Left lobe of liver (tissue), 2 donors: ENCODE results near the gene BRSK2. TPM values are rescaled to one million over a fixed set of nuclear protein-coding genes. Genes with fewer than 3 reads are reported as not detected.
"Not testable (repeated sequence)": the region's sequence is repeated elsewhere in the genome, so short reads cannot be mapped to it uniquely, and the experiment has no call there.

Source experiments
- ATAC-seq: fragments of 200-7000 bp; cut with Tn5 transposase; one replicate; pipeline ENCODE4 v1.9.1; 2020; ENCODE audit warnings: mild to moderate bottlenecking, moderate library complexity
- DNase-seq: peaks from one replicate; pipeline ENCODE4 v3.0.0-alpha.2; 2020; ENCODE audit warnings: low spot score
- total RNA-seq: library from RNA; stranded (reverse); gene quantifications from one replicate; pipeline ENCODE4 v1.2.1, GENCODE V29; 2021
- donor health status: DM: no; HTN: no; CAD: no; lungs with moderate emphysema.
- donor health status: DM: no; HTN: yes; CAD: no.

Gene BRSK2
- total RNA-seq, 1 donor from 2014 or later: 0.18 TPM

DNA sequence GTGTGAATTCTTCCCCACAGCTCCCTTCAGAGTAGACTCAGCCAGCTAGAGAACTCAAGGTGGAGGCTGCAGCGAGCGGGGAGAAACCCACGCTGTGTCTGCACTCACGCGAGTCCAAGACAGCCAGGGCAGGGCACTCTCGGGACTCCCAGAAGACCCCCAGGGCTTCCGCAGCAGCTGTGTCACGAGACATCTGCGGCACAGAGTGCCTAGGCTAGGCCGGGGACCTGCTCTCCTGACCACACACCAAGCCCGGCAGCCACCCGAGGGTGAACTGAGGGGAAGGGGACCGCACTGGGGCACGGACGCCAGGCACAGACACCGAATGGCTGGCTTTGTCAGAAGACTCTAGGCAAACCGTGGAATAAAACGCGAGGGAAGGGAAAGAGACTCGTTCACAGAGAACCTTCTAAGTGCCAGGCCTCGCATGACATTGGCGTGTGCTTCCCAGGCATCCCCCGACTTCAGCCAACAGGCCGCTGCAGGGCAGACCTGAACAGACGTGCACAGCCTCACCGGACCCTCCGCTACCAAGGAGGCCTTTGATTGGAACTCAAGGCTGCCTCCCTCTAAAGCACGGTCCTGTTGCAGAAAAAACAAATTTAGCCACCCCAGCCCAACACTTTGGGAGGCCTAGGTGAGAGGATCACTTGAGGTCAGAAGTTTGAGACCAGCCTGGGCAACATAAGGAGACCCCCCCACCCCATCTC, 115.0 kb downstream of the BRSK2 start:
- ATAC-seq: no peak
- DNase-seq: no peak

DNA sequence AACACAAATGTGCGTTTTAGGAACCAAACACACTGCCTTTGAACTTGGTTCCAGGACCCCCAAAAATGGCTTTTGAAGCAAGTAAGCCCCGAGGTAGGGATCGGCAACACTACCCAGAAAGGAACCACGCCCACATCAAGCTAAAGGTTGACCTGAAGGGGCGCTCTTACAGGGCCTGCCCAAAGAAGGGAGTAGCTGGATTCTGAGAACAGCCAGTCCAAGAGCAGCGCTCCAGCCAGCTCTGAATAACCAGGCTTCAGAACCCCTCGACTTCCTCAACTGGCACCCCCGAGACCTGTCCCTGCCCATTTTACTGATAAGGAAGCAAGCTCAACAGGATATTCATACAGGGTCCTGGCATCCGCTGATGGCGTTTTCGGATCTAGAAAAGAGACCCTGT, 115.7 kb downstream of the BRSK2 start:
- DNase-seq: no peak
- no peak for ATAC-seq

DNA sequence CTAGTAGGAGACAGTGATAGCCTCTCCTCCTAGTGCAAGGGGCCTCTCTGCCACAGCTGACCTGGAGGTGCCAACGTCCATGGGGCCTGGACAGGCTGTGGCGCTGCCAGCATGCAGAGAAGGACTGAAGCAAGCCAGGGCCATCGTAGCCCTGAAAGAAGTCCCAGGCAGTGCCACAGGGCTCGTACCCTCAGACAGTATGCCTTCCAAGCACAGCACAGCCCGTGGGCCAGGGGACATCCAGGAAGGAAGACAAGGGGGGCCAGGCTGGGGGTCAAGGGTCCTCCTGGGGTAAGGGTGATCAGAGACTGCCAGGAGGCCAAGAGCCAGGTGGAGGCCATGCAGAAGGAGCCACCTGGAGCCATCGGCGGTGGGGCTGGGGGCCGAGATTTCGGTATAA, 117.2 kb downstream of the BRSK2 start:
- DNase-seq (no peak), ATAC-seq (no peak)

DNA sequence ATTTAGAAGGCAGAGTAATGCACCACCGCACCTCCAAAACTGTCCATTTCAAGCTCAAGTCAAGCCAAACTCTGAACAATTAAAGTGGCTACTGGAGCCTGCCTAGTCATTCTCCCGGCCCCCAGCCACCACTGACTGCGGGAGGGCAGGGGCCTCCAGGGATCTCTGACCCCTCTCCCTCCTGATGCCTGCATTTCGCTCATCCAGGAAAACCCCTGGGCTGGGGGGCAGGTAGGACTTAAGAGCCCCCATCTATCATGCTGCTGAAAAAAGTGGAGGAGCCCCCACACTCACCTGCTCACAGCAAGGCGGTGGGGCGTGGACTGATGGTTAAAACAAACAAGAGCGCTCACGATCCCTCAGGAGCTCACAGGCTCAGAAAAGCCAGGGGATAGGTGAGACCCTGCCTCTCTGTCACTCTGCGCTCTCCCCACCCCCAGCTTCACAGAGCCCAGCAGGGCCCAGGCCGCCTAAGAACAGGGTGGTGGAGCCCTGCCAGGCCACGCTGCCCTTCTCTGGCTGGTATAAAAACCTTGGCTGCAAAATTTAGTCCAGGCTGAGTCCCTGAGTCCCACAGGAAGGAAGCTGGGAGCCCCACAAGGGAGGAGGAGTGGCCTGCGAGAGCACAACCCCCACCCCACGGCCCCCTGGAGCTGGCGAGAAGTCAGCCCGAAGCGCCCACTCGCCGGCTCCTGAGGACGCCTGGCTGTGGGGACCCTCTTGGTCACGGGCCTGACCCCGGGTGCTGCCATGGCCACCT, 117.8 kb downstream of the BRSK2 start:
- ATAC-seq (no peak), DNase-seq (no peak)

DNA sequence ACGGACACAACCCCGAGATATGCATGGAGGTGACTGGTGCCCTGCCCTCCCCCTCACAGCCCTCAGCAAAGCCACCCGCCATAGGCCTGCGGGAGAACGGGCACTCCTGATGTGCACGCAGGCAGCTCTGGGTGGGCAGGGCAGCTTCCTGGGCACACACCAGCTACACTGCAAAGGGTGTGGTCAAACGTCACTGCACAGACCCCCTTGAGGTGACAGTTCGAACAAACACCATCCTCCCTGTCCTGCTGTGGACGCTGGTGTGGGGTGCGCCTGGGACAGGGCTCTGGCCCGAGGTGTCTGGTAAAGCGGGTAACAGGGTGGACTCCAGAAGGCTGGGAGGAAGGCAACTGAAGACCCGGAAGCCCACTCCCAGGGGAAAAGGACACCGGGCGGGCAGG, 118.8 kb downstream of the BRSK2 start:
- DNase-seq (no peak), ATAC-seq (no peak)

DNA sequence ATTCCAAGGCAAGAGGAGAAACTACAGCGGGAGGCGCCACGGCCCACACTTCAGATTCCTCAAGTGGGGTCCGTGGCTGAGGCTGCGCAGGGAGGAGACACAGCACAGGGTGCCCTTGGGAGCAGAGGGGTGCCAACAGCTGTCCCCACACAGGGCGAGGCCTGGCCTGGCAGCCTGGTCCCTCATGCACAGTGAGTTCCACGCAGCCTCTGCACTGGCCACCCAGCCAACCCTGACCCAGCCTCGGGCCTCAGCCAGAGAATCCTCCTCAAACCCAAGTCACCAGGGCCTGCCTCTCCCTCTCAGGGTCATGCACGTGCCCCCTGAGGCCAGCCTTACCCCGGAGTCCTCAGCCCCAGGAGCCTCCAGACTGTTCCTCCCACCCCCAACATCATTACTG, 119.3 kb downstream of the BRSK2 start:
- ATAC-seq (no peak), DNase-seq (no peak)

DNA sequence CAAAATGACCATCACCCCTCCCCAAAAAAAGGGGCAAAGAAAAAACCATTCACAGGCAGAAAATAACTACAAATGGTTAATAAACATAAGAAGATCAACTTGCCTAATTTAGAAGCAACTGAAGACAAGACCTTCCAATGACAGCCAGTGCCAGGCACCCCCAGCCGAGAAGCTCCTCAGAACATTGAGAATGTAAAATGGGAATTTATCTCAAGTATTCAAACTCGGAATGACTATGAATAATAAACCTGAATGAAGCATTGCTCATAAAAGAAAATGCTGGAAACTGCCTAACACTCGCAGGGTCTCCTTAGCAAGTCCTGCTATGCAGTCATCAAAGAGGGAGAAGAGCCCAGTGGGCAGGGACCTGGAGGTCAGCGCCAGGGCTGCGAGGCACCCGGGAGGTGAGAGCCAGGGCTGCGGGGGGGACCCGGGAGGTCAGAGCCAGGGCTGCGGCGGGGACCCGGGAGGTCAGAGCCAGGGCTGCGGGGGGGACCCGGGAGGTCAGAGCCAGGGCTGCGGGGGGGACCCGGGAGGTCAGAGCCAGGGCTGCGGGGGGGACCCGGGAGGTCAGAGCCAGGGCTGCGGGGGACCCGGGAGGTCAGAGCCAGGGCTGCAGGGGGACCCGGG, 120.0 kb downstream of the BRSK2 start:
- ATAC-seq: no peak
- DNase-seq: no peak

DNA sequence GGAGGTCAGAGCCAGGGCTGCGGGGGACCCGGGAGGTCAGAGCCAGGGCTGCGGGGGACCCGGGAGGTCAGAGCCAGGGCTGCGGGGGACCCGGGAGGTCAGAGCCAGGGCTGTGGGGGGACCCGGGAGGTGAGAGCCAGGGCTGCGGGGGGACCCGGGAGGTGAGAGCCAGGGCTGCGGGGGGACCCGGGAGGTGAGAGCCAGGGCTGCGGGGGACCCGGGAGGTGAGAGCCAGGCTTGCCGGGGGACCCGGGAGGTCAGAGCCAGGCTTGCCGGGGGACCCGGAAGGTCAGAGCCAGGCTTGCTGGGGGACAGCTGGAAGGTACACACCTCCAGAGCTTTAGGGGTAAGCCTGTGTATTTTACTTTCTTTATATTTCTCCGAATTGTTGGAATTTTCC, 120.6 kb downstream of the BRSK2 start:
- not testable (repeated sequence) for DNase-seq, ATAC-seq

DNA sequence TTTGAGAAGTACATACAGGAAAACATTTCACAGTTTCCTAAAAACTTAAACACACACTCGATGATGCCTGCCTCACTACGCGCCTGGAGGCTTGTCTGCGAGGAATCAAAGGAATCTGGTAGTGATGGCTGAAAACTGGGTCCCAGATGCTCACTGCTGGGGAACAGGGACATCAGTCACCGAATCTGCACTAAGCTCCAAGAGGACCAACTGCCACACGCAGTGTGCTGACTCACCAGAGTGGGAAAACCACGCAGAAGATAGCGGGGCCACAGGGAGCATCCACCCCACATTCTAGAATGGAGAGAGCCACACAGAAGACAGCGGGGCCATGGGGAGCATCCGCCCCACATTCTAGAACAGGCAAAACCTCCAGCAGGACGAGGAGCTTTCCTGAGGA, 121.2 kb downstream of the BRSK2 start:
- ATAC-seq (no peak), DNase-seq (no peak)

DNA sequence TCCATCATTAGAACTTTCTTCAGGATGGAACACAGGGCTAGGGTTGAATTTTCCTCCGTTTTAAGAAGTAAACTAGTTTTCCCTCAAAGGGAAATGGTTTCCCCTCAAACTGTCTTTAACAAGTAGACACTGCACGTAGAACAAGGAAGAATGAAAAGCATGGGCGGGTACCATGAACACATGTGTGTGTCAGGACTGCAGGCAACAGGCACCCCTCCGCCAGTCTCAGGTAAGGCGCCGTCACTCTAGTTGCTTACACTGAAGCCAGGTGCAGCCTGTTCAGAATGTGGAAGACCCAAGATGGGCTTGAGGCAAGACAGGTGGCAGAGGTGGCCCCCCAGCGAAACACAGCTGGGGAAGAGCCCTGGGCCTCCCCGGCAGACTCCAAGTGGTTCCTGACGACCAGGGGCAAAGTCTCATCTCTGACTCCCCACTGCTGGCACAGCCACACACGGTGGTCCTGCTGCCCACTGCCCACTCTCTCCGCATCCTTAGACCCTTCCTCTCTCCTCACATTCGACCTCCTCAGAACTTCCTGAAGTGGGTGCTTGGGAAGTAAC, 122.3 kb downstream of the BRSK2 start:
- DNase-seq: no peak

More for the DNA sequence above, 122.3 kb downstream of the BRSK2 start:
- no peak for ATAC-seq

Other genes with a start within 250 kb of the BRSK2 start
- gene MUC5AC, start 232.0 kb upstream of the BRSK2 start, total RNA-seq: 0.03 TPM
- 4.1 TPM for gene MUC5B, start 166.9 kb upstream of the BRSK2 start, total RNA-seq
- 128 TPM for gene TOLLIP, start 80.3 kb upstream of the BRSK2 start, total RNA-seq
- gene MOB2, start 96.8 kb downstream of the BRSK2 start, total RNA-seq: 12.6 TPM
- 0.23 TPM for gene DUSP8, start 182.3 kb downstream of the BRSK2 start, total RNA-seq
- not detected for gene KRTAP5-1, start 195.3 kb downstream of the BRSK2 start, total RNA-seq
- not detected for gene KRTAP5-2, start 208.4 kb downstream of the BRSK2 start, total RNA-seq
- gene KRTAP5-3, start 218.5 kb downstream of the BRSK2 start, total RNA-seq: not detected
- not detected for gene KRTAP5-4, start 232.2 kb downstream of the BRSK2 start, total RNA-seq
- gene KRTAP5-5, start 239.8 kb downstream of the BRSK2 start, total RNA-seq: not detected